Fibroblast of villous mesenchyme (primary cell): Measurements from ENCODE around the gene FOXO6. TPM values are rescaled to one million over a fixed set of nuclear protein-coding genes. Genes with fewer than 3 reads are reported as not detected.

ENCODE experiments used
- DNase-seq: peaks from one replicate; pipeline ENCODE4 v3.0.0-alpha.2; 2010; ENCODE audit warnings: low read depth
- H3K4me3 ChIP-seq: 2 replicates; pipeline ENCODE4 v1.5.1; 2011; ENCODE audit warnings: low read depth, mild to moderate bottlenecking, low read length
- total RNA-seq: library from RNA; depleted of rRNA; stranded (reverse); fragments of >200 nt; gene quantifications from 2 replicates; pipeline ENCODE4 v1.2.3, GENCODE V29; 2012
- TF ChIP-seq, protein P1 (sequence below): IDR thresholded peaks from 2 replicates; pipeline ENCODE4 v1.5.1; 2012; ENCODE audit warnings: low read depth, mild to moderate bottlenecking, low read length; ENCODE audit not compliant: insufficient read depth

Gene FOXO6
- total RNA-seq, 1 donor, result not detected

DNA sequence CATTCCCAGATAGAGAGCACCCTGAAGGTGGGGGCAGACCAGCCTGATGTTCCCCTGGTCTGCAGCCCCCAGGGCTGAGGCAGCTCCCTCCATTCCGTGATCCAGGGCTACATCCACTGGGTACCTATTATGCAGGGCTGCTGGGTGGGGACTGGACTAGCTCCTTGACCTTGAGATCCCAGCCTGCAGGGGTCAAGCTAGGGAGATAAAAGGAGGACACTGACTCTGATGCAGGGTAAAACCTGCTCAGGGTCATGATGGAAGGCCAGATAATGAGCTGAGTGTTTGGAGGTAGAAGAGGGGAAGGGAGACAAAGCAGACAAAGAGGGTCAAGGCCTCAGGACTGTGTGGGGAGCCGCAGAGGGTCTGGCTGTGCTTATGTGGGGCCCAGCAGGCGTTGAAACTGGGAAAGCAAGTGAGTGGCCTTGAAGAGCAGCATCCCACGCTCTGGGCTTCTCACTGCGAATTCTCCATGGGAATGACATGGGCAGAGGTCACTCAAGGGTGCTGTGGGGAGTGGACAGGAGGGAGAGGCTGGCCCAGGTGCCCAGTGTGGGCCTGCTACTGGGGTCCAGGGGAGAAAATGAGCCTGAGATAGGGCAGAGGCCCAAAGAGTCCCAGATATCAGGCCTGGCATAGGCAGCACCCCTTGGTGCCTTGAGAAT lies 9.7 kb downstream of the FOXO6 start:
- TF ChIP-seq, protein P1, sequence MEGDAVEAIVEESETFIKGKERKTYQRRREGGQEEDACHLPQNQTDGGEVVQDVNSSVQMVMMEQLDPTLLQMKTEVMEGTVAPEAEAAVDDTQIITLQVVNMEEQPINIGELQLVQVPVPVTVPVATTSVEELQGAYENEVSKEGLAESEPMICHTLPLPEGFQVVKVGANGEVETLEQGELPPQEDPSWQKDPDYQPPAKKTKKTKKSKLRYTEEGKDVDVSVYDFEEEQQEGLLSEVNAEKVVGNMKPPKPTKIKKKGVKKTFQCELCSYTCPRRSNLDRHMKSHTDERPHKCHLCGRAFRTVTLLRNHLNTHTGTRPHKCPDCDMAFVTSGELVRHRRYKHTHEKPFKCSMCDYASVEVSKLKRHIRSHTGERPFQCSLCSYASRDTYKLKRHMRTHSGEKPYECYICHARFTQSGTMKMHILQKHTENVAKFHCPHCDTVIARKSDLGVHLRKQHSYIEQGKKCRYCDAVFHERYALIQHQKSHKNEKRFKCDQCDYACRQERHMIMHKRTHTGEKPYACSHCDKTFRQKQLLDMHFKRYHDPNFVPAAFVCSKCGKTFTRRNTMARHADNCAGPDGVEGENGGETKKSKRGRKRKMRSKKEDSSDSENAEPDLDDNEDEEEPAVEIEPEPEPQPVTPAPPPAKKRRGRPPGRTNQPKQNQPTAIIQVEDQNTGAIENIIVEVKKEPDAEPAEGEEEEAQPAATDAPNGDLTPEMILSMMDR, result no peak
- no peak for DNase-seq
- no peak overlapping the region for H3K4me3 ChIP-seq

DNA sequence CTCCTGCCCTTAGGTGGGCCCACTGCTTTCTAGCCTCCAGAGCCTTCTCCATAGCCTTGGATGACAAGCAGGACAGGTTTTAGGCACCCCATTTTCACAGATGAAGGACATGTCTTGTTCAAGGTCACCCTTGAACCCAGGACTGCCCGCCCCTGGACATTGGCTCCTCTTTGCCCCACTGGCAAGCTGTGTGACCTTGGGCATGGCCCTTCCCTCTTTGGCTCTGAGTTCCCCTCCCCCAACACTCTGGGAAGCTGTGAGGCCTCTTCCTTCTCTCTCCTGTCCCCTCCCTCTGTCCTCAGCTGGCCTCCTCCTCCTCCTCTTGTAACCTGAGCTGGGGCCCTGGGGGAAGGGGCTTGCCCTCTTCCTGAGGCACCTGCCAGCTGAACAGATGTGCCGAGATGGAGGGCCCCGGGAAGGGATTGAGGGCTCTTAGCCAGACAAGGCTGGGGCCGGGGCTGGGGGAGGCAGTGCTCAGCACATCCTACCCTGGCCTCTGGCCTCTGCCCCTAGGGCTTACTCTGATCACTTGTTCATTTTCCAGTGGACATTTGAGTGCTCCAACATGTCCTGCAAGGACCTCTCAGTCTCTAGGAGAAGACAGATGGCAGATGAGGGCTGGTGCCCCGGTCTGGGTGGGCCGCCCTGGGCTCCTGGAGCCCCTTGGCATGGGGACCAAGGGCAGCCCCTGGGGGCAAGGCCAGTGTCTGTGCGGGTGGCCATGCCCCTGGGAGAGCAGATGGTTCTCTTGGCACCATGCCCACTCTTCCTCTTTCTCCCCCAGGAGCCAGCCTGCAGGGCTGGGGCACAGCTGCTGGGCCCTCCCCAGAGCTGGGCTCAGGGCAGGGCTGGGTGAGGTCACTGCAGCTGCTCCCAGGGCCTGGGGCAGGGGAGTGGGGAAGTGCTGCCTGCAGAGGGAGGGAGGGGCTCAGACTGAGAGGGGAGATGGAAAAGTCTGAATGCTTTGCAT lies 10.7 kb downstream of the FOXO6 start:
- H3K4me3 ChIP-seq, result no peak overlapping the region
- TF ChIP-seq, protein P1, result no peak
- DNase-seq, result no peak

DNA sequence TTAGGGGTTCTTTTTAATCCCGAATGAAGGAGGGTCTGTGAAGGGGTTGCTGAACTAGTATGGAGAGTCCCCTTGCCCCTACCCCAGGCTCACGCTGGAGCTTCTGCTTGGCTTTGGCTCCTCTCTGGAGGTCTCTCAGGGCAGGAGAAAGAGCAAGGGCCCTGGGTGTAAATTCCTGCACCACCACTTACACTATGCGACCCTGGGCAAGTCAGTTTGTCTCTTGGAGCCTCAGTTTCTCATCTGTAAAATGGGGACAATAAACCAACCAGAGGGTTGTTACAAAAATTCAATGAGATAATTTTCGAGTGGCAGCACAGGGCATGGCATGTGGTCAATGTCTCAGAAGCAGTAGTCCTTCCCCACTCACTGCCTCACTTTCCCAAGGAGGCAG lies 11.4 kb downstream of the FOXO6 start:
- H3K4me3 ChIP-seq, result no peak overlapping the region
- no peak for DNase-seq
- TF ChIP-seq, protein P1, result no peak

DNA sequence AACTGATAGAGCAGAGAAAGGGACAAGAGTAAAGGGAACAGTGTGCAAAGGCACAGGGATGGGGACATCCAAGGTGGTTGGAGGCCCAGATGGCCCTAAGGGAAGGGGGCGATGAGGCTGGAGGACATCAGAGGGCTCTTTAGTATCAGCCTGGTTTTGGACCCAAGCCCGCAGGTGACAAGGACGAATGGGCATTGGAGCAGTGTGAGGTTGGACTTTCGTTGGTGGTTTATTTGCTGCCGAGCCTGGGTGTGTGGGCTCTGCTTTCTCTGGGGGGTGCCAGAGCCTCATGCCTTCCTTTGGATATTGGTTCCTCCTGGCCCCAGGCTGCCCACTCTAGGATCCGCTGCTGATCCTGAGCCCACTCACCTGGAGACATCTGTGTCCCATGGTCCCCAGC lies 12.1 kb downstream of the FOXO6 start:
- H3K4me3 ChIP-seq, result no peak overlapping the region
- DNase-seq, result no peak
- TF ChIP-seq, protein P1, result no peak

DNA sequence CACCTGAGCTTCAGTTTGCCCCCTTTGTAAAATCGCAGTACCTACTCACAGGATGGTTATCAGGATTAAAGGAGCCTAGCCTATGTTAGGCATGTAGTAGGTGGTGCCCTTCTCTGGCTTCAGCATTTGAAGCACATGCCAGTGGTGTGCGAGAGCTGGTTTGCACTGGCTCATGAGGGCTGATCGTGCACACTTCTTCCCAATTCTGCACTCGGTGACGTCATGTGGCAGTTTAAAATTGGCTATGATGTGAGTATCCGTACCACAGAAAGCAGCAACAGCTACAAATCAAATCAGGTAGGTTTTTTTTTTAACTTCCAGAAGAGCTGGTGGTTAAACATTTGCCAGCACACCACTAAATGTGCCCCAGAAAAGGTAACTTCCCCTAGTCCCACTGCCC lies 13.5 kb downstream of the FOXO6 start:
- DNase-seq, result no peak
- TF ChIP-seq, protein P1, result no peak
- no peak overlapping the region for H3K4me3 ChIP-seq

DNA sequence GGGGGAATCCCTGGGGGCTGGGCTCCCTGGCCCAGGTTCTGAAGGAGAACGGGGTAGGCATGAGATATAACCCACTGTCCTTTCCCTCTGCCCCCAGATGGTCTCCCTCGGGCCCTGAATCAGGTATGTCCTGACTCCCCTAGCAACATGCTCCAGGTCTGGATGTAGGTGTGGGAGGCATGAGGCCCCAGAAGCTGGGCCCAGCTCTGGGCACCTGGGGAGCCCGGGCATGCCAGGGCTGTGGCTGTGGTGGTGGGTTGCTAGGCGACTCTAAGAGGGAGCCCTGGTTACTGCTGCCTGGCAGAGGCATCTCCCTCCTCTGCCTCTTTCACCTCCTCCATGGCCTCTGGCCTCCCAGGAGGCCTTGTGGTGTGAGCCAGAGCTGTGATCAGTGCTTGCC lies 16.2 kb downstream of the FOXO6 start:
- no peak overlapping the region for H3K4me3 ChIP-seq
- TF ChIP-seq, protein P1, result no peak
- DNase-seq, result no peak
